Naive thymus-derived CD8-positive, alpha-beta T cell (primary cell): ENCODE measurements around the gene PLCH1. TPM values are rescaled to one million over a fixed set of nuclear protein-coding genes. Genes with fewer than 3 reads are reported as not detected.

ENCODE experiments used
- ATAC-seq, 2 donors: fragments of 150-1000 bp; cut with Tn5 transposase in 1 of 2; sonication (Bioruptor Pico), chemical (Tn5 transposase) in 1 of 2; 1 replicate in 1 of 2; 2 replicates in 1 of 2; pipeline ENCODE4 v1.10.0; 2021; ENCODE audit warnings: mild to moderate bottlenecking in 2 of 2, moderate library complexity in 2 of 2
- POLR2A ChIA-PET: fragments of 350-600 bp; sonication (Branson Sonifier 250); formaldehyde crosslinking; loops from one replicate; lab custom pipeline; 2021; ENCODE audit warnings: antibody characterized with exemption; lab: Charles Lee
- DNase-seq, 10 donors: peaks; one replicate each; pipeline versions ENCODE4 v3.0.0 to v3.0.0-alpha.2; 2020 to 2022
- H3K27ac Mint-ChIP-seq, 10 donors: one replicate each; pipeline ENCODE4 v1.8.0; 2020 to 2022; ENCODE audit warnings: mild to moderate bottlenecking in 10 of 10, mixed read lengths in 10 of 10, moderate library complexity in 4 of 10, inconsistent platforms in 1 of 10
- H3K27me3 Mint-ChIP-seq, 5 donors: one replicate each; pipeline ENCODE4 v1.8.0; 2021 to 2022; ENCODE audit warnings: mixed read lengths in 5 of 5
- H3K36me3 Mint-ChIP-seq, 3 donors: one replicate each; pipeline ENCODE4 v1.8.0; 2020 to 2022; ENCODE audit warnings: mixed read lengths in 3 of 3, mild to moderate bottlenecking in 2 of 3, inconsistent platforms in 1 of 3
- H3K4me1 Mint-ChIP-seq, 4 donors: one replicate each; pipeline ENCODE4 v1.8.0; 2021 to 2022; ENCODE audit warnings: mixed read lengths in 4 of 4
- H3K4me3 Mint-ChIP-seq, 10 donors: one replicate each; pipeline ENCODE4 v1.8.0; 2020 to 2022; ENCODE audit warnings: mild to moderate bottlenecking in 10 of 10, mixed read lengths in 10 of 10, moderate library complexity in 6 of 10, inconsistent platforms in 1 of 10
- H3K9me3 Mint-ChIP-seq, 9 donors: one replicate each; pipeline ENCODE4 v1.8.0; 2020 to 2022; ENCODE audit warnings: mixed read lengths in 9 of 9, mild to moderate bottlenecking in 3 of 9, inconsistent platforms in 1 of 9, moderate library complexity in 1 of 9
- polyA plus RNA-seq, 3 donors: library from polyadenylated mRNA; unstranded; fragments of 300-500 nt; fragmentation: Illumina TruSeq; gene quantifications; one replicate each; pipeline ENCODE4 v1.2.3, GENCODE V29; 2021
- total RNA-seq, 8 experiments: library from RNA in 2 of 8; stranded (reverse) in 2 of 8; gene quantifications; one replicate each; pipeline ENCODE4 v1.2.3 and lab custom pipeline; 2021 to 2026

Gene PLCH1
- total and polyA plus RNA-seq, 5 experiments from 2014 or later: not detected

GRCh38 chr3:155446366-155446765 lies 298.5 kb downstream of the PLCH1 start:
- Mint-ChIP-seq H3K9me3 (no peaks in the 10 kb centered on the region), H3K36me3 (no peaks in the 10 kb centered on the region), H3K4me3 (no peak overlapping the region), H3K27me3 (peaks cover 0 to 10% (median 1%) of the 10 kb centered on the region in 5 donors), H3K27ac (no peak overlapping the region), H3K4me1 (no peaks in the 10 kb centered on the region)
- DNase-seq (no peak), ATAC-seq (no peak)
- POLR2A ChIA-PET: no interaction called here

GRCh38 chr3:155444771-155445170 lies 300.1 kb downstream of the PLCH1 start:
- ATAC-seq (no peak), DNase-seq (no peak)
- Mint-ChIP-seq H3K36me3 (no peaks in the 10 kb centered on the region), H3K4me1 (no peaks in the 10 kb centered on the region), H3K27me3 (peaks cover 0 to 4% (median 0%) of the 10 kb centered on the region in 5 donors), H3K27ac (no peak overlapping the region), H3K4me3 (no peak overlapping the region), H3K9me3 (peaks cover 0 to 2% (median 0%) of the 10 kb centered on the region in 9 donors)
- POLR2A ChIA-PET: no interaction called here

DNA sequence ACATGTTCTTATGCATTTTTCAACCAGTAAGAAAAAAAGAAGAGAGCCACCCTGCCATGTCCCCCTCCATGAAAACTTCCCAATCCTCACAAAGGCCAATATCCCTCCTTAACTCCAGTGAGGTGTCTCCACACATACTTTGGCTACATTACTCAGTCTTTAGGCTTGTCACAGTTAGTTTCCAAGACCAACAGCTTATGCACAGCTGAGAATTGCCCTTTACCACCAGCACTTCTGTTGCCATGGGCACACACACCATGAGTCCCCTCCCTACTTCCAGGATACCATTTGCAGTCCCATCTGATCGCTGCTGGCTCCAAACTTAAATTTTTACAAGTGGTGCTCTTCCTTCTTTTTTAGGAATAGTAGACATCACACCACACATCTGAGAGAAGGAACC lies 301.1 kb downstream of the PLCH1 start:
- ATAC-seq: no peak
- peaks cover 0 to 2% (median 0%) of the 10 kb centered on the region in 9 donors for H3K9me3 Mint-ChIP-seq
- no peaks in the 10 kb centered on the region for H3K36me3 Mint-ChIP-seq
- no peaks in the 10 kb centered on the region for H3K4me1 Mint-ChIP-seq
- no peak for DNase-seq
- no peaks in the 10 kb centered on the region for H3K27me3 Mint-ChIP-seq
- POLR2A ChIA-PET: no interaction called here
- H3K27ac Mint-ChIP-seq: no peak overlapping the region
- no peak overlapping the region for H3K4me3 Mint-ChIP-seq

GRCh38 chr3:155442072-155442471 lies 302.8 kb downstream of the PLCH1 start:
- H3K27ac Mint-ChIP-seq: no peak overlapping the region
- no peaks in the 10 kb centered on the region for H3K27me3 Mint-ChIP-seq
- no peaks in the 10 kb centered on the region for H3K4me1 Mint-ChIP-seq
- H3K9me3 Mint-ChIP-seq: peaks cover 0 to 2% (median 0%) of the 10 kb centered on the region in 9 donors
- ATAC-seq: no peak
- DNase-seq: no peak
- H3K36me3 Mint-ChIP-seq: no peaks in the 10 kb centered on the region
- POLR2A ChIA-PET: no interaction called here
- H3K4me3 Mint-ChIP-seq: no peak overlapping the region

DNA sequence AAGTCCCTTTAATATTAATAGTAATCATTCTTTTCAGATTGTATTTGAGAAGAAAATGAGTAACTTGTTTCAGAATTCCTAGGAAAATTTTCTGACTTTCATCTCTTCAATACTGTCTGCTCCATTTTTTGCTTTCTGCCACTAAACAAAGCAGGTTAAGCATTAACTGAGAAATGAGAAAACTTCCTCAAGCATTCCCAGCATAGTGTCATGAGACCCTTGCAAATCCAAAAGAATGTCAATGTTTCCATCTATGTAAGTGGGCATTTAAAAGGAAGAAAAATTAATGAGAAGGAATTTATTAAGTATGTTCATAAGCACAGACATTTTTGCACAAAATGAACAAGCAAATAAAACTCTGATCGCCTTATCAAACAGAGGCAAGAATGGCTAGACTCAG lies 303.4 kb downstream of the PLCH1 start:
- H3K4me3 Mint-ChIP-seq: no peak overlapping the region
- ATAC-seq (no peak), DNase-seq (no peak)
- POLR2A ChIA-PET: no interaction called here
- H3K4me1 Mint-ChIP-seq: no peaks in the 10 kb centered on the region
- no peaks in the 10 kb centered on the region for H3K27me3 Mint-ChIP-seq
- H3K36me3 Mint-ChIP-seq: no peaks in the 10 kb centered on the region
- H3K9me3 Mint-ChIP-seq: peaks cover 0 to 2% (median 0%) of the 10 kb centered on the region in 9 donors
- H3K27ac Mint-ChIP-seq: no peak overlapping the region

GRCh38 chr3:155441026-155441425 lies 303.8 kb downstream of the PLCH1 start:
- no peaks in the 10 kb centered on the region for H3K4me1 Mint-ChIP-seq
- H3K9me3 Mint-ChIP-seq: peaks cover 0 to 2% (median 0%) of the 10 kb centered on the region in 9 donors
- H3K27ac Mint-ChIP-seq: no peak overlapping the region
- POLR2A ChIA-PET: no interaction called here
- DNase-seq: no peak
- no peaks in the 10 kb centered on the region for H3K27me3 Mint-ChIP-seq
- H3K36me3 Mint-ChIP-seq: no peaks in the 10 kb centered on the region
- no peak overlapping the region for H3K4me3 Mint-ChIP-seq
- no peak for ATAC-seq

- Mint-ChIP-seq H3K9me3 (peaks cover 0 to 2% (median 0%) of the 10 kb centered on the region in 9 donors), H3K4me1 (no peaks in the 10 kb centered on the region), H3K27me3 (peaks cover 0 to 11% (median 3%) of the 10 kb centered on the region in 5 donors), H3K36me3 (no peaks in the 10 kb centered on the region), H3K4me3 (no peak overlapping the region), H3K27ac (no peak overlapping the region)
- POLR2A ChIA-PET: no interaction called here
- DNase-seq (no peak), ATAC-seq (no peak)
Observed at GRCh38 chr3:155435821-155436220, 309.1 kb downstream of the PLCH1 start.

- Mint-ChIP-seq H3K9me3 (peaks cover 0 to 19% (median 9%) of the 10 kb centered on the region in 9 donors), H3K36me3 (peaks cover 0 to 9% (median 0%) of the 10 kb centered on the region in 3 donors), H3K4me3 (no peak overlapping the region), H3K27ac (no peak overlapping the region), H3K4me1 (no peaks in the 10 kb centered on the region), H3K27me3 (peaks cover 0 to 11% (median 3%) of the 10 kb centered on the region in 5 donors)
- ATAC-seq (no peak), DNase-seq (no peak)
- POLR2A ChIA-PET: no interaction called here
Observed at GRCh38 chr3:155431856-155432570, 312.9 kb downstream of the PLCH1 start.

DNA sequence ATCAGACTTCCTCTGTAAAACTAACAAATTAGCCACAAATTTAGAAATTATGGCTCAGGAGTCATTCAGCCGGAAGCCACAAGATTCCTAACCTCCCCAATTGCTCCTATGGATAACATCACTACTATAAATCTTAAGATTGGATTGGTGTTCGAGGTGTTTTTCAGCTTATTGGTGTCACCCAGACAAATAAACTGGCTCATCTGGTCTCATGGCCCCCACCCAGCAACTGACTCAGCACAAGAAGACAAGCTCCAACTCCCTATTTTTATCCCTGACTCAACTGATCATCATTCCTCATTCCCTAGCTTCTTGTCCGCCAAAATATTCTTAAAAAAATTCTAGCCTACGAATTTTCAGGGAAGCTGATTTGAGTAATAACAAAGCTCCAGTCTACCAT lies 316.3 kb downstream of the PLCH1 start:
- Mint-ChIP-seq H3K9me3 (peaks cover 0 to 26% (median 9%) of the 10 kb centered on the region in 9 donors), H3K4me1 (no peaks in the 10 kb centered on the region), H3K4me3 (no peak overlapping the region), H3K27ac (no peak overlapping the region), H3K27me3 (peaks cover 0 to 10% (median 0%) of the 10 kb centered on the region in 5 donors), H3K36me3 (peaks cover 0 to 11% (median 0%) of the 10 kb centered on the region in 3 donors)
- DNase-seq (no peak), ATAC-seq (no peak)
- POLR2A ChIA-PET: no interaction called here

DNA sequence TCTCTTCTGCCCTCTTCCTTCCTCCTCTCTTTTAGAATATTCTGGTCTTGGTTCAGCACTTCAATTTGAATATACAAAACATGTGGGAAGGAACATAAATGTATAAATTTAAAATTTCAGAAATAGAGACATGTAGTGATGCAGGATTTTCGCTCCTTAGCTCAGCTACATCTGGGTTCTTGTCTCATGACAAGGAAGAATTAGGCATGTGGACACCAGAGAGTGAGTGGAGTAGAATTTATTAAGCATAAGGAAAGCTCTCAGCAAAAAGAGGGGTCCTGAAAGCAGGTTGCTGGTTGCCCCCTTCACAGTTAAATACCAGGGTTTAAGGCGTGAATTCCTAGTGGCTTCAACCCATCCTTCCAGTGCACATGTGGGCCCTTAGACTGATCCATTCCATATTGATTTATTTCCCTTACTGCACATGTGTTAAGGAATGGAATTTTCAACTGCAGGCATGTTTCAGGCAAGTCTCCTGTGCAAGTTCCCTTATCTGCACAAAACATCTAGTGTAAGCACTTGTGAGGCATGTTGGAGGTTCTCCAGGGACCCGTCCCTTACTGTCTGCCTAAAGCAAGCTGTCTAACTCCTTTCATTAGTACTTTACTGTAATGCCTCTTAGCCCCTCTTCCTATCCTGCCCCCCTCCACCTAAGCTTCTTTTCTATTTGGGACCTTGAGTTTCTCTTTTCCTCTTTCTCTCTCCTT lies 318.2 kb downstream of the PLCH1 start:
- DNase-seq (no peak), ATAC-seq (no peak)
- Mint-ChIP-seq H3K27ac (no peak overlapping the region), H3K4me1 (no peaks in the 10 kb centered on the region), H3K9me3 (peaks cover 0 to 31% (median 9%) of the 10 kb centered on the region in 9 donors), H3K4me3 (no peak overlapping the region), H3K27me3 (peaks cover 0 to 7% (median 0%) of the 10 kb centered on the region in 5 donors), H3K36me3 (peaks cover 0 to 11% (median 0%) of the 10 kb centered on the region in 3 donors)
- POLR2A ChIA-PET: no interaction called here

GRCh38 chr3:155425396-155425795 lies 319.5 kb downstream of the PLCH1 start:
- H3K27me3 Mint-ChIP-seq: peaks cover 0 to 13% (median 0%) of the 10 kb centered on the region in 5 donors
- H3K27ac Mint-ChIP-seq: no peak overlapping the region
- H3K36me3 Mint-ChIP-seq: peaks cover 0 to 11% (median 0%) of the 10 kb centered on the region in 3 donors
- peaks cover 2 to 33% (median 9%) of the 10 kb centered on the region in 9 donors for H3K9me3 Mint-ChIP-seq
- no peak for DNase-seq
- H3K4me1 Mint-ChIP-seq: no peaks in the 10 kb centered on the region
- ATAC-seq: no peak
- POLR2A ChIA-PET: no interaction called here
- H3K4me3 Mint-ChIP-seq: no peak overlapping the region

- no peak for DNase-seq
- Mint-ChIP-seq H3K9me3 (peaks cover 2 to 33% (median 9%) of the 10 kb centered on the region in 9 donors), H3K27ac (no peak overlapping the region), H3K4me3 (no peak overlapping the region), H3K27me3 (peaks cover 0 to 13% (median 0%) of the 10 kb centered on the region in 5 donors), H3K36me3 (peaks cover 0 to 11% (median 0%) of the 10 kb centered on the region in 3 donors), H3K4me1 (no peaks in the 10 kb centered on the region)
- no peak for ATAC-seq
- POLR2A ChIA-PET: no interaction called here
Observed at GRCh38 chr3:155424323-155424710, 320.6 kb downstream of the PLCH1 start.
